ENCODE measurements around the gene KICS2. TPM values are rescaled to one million over a fixed set of nuclear protein-coding genes. Genes with fewer than 3 reads are reported as not detected.
A peak's percentile ranks its signal among the peaks of the same experiment; 100 is the strongest.

The KICS2 gene
- total RNA-seq, 2 donors from 2014 or later = 3.1 to 5.7 TPM

GRCh38 chr12:64187794-64188193 lies 34.3 kb downstream of the KICS2 start:
- no peaks in the 10 kb centered on the region for H3K4me1 ChIP-seq (ENCODE audit: control insufficient read depth in 1 of 2, low read depth in 2 of 2)
- TF ChIP-seq CTCF (IDR thresholded peaks at IDR 0.05) = no peak
- no peak overlapping the region for H3K4me3 ChIP-seq
- ATAC-seq (ENCODE audit: insufficient number of reproducible peaks, low FRiP score, low read depth) (no peak), DNase-seq (ENCODE audit: low spot score) (no peak)
- no peaks in the 10 kb centered on the region for H3K27me3 ChIP-seq (replicated peaks; ENCODE audit: insufficient read depth)
- no peak overlapping the region for H3K27ac ChIP-seq
- H3K9me3 ChIP-seq = no peaks in the 10 kb centered on the region
- no peaks in the 10 kb centered on the region for H3K36me3 ChIP-seq

GRCh38 chr12:64187370-64187769 lies 34.7 kb downstream of the KICS2 start:
- Histone ChIP-seq H3K36me3 (no peaks in the 10 kb centered on the region), H3K4me1 (ENCODE audit: control insufficient read depth in 1 of 2, low read depth in 2 of 2) (peaks cover 0 to 4% of the 10 kb centered on the region in 2 donors), H3K27me3 (replicated peaks; ENCODE audit: insufficient read depth) (no peaks in the 10 kb centered on the region), H3K27ac (no peak overlapping the region), H3K4me3 (no peak overlapping the region), H3K9me3 (no peaks in the 10 kb centered on the region)
- ATAC-seq (ENCODE audit: insufficient number of reproducible peaks, low FRiP score, low read depth) (no peak), DNase-seq (ENCODE audit: low spot score) (no peak)
- TF ChIP-seq CTCF (IDR thresholded peaks at IDR 0.05) = no peak

GRCh38 chr12:64186789-64187188 lies 35.3 kb downstream of the KICS2 start:
- no peaks in the 10 kb centered on the region for H3K9me3 ChIP-seq
- no peak overlapping the region for H3K4me3 ChIP-seq
- no peak for DNase-seq (ENCODE audit: low spot score)
- H3K4me1 ChIP-seq (ENCODE audit: control insufficient read depth in 1 of 2, low read depth in 2 of 2) = peaks cover 3 to 10% of the 10 kb centered on the region in 2 donors
- ATAC-seq (ENCODE audit: insufficient number of reproducible peaks, low FRiP score, low read depth) = no peak
- H3K36me3 ChIP-seq = no peaks in the 10 kb centered on the region
- TF ChIP-seq CTCF (IDR thresholded peaks at IDR 0.05) = no peak
- H3K27me3 ChIP-seq (replicated peaks; ENCODE audit: insufficient read depth) = no peaks in the 10 kb centered on the region
- H3K27ac ChIP-seq = no peak overlapping the region

- no peak overlapping the region for H3K4me3 ChIP-seq
- TF ChIP-seq CTCF (IDR thresholded peaks at IDR 0.05) = no peak
- no peak for DNase-seq (ENCODE audit: low spot score)
- H3K9me3 ChIP-seq = no peaks in the 10 kb centered on the region
- no peak for ATAC-seq (ENCODE audit: insufficient number of reproducible peaks, low FRiP score, low read depth)
- H3K27me3 ChIP-seq (replicated peaks; ENCODE audit: insufficient read depth) = no peaks in the 10 kb centered on the region
- no peak overlapping the region for H3K27ac ChIP-seq
- peaks cover 7 to 24% of the 10 kb centered on the region in 2 donors for H3K4me1 ChIP-seq (ENCODE audit: control insufficient read depth in 1 of 2, low read depth in 2 of 2)
- H3K36me3 ChIP-seq = no peaks in the 10 kb centered on the region
Measured at GRCh38 chr12:64184216-64184615, 37.9 kb downstream of the KICS2 start.

GRCh38 chr12:64181430-64182291 lies 40.4 kb downstream of the KICS2 start:
- H3K36me3 ChIP-seq = no peaks in the 10 kb centered on the region
- ATAC-seq (ENCODE audit: insufficient number of reproducible peaks, low FRiP score, low read depth) (peak; percentile 93), DNase-seq (ENCODE audit: low spot score) (peak; percentile 52)
- H3K27ac ChIP-seq = peak overlapping the region; percentile 65 to 81
- no peaks in the 10 kb centered on the region for H3K9me3 ChIP-seq
- TF ChIP-seq CTCF (IDR thresholded peaks at IDR 0.05) = peak; percentile 46
- H3K27me3 ChIP-seq (replicated peaks; ENCODE audit: insufficient read depth) = no peaks in the 10 kb centered on the region
- peaks cover 7 to 36% of the 10 kb centered on the region in 2 donors for H3K4me1 ChIP-seq (ENCODE audit: control insufficient read depth in 1 of 2, low read depth in 2 of 2)
- H3K4me3 ChIP-seq = peak overlapping the region; percentile 53
